ENCODE measurements around the gene PWP2.
A peak's percentile ranks its signal among the peaks of the same experiment; 100 is the strongest.
"Not testable (repeated sequence)": the region's sequence is repeated elsewhere in the genome, so short reads cannot be mapped to it uniquely, and the experiment has no call there.

Gene PWP2

GRCh38 chr21:44107026-44107501 is at the start of gene PWP2:
PWP2 (plus strand) TSS chr21:44107399; CDS start chr21:44107417, 18 bp downstream.
- H3K9me3 ChIP-seq (ENCODE audit: low read length); H3K9ac ChIP-seq (ENCODE audit: low read length); H3K27ac ChIP-seq (ENCODE audit: low read depth, low read length); H3K4me1 ChIP-seq (ENCODE audit: insufficient read depth, low read length); H3K36me3 ChIP-seq (ENCODE audit: insufficient read depth, low read length); H3K27me3 ChIP-seq (ENCODE audit: control insufficient read depth in 1 of 2, insufficient read depth in 2 of 2, low read length in 2 of 2); H3K4me3 ChIP-seq (ENCODE audit: low read depth in 1 of 2, low read length in 2 of 2): not testable (repeated sequence)

- Histone ChIP-seq H3K9ac (ENCODE audit: low read length) (no peak overlapping the region), H3K9me3 (ENCODE audit: low read length) (no peaks in the 10 kb centered on the region), H3K4me3 (ENCODE audit: low read depth in 1 of 2, low read length in 2 of 2) (no peak overlapping the region), H3K36me3 (ENCODE audit: insufficient read depth, low read length) (peaks cover 12% of the 10 kb centered on the region), H3K4me1 (ENCODE audit: insufficient read depth, low read length) (no peaks in the 10 kb centered on the region), H3K27me3 (ENCODE audit: control insufficient read depth in 1 of 2, insufficient read depth in 2 of 2, low read length in 2 of 2) (no peaks in the 10 kb centered on the region), H3K27ac (ENCODE audit: low read depth, low read length) (no peak overlapping the region)
Observed at GRCh38 chr21:44057960-44058651, 49.1 kb upstream of the PWP2 start.

GRCh38 chr21:44058652-44058964 is 48.6 kb upstream of the PWP2 start:
- Histone ChIP-seq H3K4me3 (ENCODE audit: low read depth in 1 of 2, low read length in 2 of 2) (no peak overlapping the region), H3K9ac (ENCODE audit: low read length) (no peak overlapping the region), H3K36me3 (ENCODE audit: insufficient read depth, low read length) (peaks cover 16% of the 10 kb centered on the region), H3K27me3 (ENCODE audit: control insufficient read depth in 1 of 2, insufficient read depth in 2 of 2, low read length in 2 of 2) (no peaks in the 10 kb centered on the region), H3K4me1 (ENCODE audit: insufficient read depth, low read length) (no peaks in the 10 kb centered on the region), H3K9me3 (ENCODE audit: low read length) (no peaks in the 10 kb centered on the region), H3K27ac (ENCODE audit: low read depth, low read length) (no peak overlapping the region)

- peaks cover 19% of the 10 kb centered on the region for H3K36me3 ChIP-seq (ENCODE audit: insufficient read depth, low read length)
- H3K9me3 ChIP-seq (ENCODE audit: low read length): no peaks in the 10 kb centered on the region
- no peak overlapping the region for H3K9ac ChIP-seq (ENCODE audit: low read length)
- no peaks in the 10 kb centered on the region for H3K4me1 ChIP-seq (ENCODE audit: insufficient read depth, low read length)
- no peak overlapping the region for H3K4me3 ChIP-seq (ENCODE audit: low read depth in 1 of 2, low read length in 2 of 2)
- no peaks in the 10 kb centered on the region for H3K27me3 ChIP-seq (ENCODE audit: control insufficient read depth in 1 of 2, insufficient read depth in 2 of 2, low read length in 2 of 2)
- no peak overlapping the region for H3K27ac ChIP-seq (ENCODE audit: low read depth, low read length)
Observed at GRCh38 chr21:44058981-44059380, 48.2 kb upstream of the PWP2 start.

DNA sequence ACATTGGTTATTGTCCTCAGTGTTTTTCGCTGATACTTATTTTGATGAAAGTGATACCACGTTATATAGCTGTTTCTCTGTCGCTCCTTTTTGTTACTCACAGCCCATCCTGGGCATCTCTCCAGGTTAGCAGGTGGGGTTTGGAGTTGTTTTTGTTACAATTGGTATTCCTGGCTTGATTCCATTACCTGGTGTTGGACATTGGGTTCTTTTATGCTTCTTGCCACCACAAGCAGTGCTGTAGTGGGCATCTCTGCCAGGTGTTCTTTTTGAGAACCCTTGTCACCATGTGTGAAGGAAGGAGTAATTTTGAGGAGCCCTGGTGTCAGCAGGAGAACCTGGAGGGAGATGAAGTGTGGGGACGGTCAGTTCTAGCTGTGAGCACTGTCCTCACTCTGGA is 47.5 kb upstream of the PWP2 start:
- H3K36me3 ChIP-seq (ENCODE audit: insufficient read depth, low read length): peaks cover 24% of the 10 kb centered on the region
- H3K27me3 ChIP-seq (ENCODE audit: control insufficient read depth in 1 of 2, insufficient read depth in 2 of 2, low read length in 2 of 2): no peaks in the 10 kb centered on the region
- H3K4me3 ChIP-seq (ENCODE audit: low read depth in 1 of 2, low read length in 2 of 2): no peak overlapping the region
- no peak overlapping the region for H3K27ac ChIP-seq (ENCODE audit: low read depth, low read length)
- H3K9ac ChIP-seq (ENCODE audit: low read length): peak overlapping the region; percentile 7
- no peaks in the 10 kb centered on the region for H3K9me3 ChIP-seq (ENCODE audit: low read length)
- no peaks in the 10 kb centered on the region for H3K4me1 ChIP-seq (ENCODE audit: insufficient read depth, low read length)

DNA sequence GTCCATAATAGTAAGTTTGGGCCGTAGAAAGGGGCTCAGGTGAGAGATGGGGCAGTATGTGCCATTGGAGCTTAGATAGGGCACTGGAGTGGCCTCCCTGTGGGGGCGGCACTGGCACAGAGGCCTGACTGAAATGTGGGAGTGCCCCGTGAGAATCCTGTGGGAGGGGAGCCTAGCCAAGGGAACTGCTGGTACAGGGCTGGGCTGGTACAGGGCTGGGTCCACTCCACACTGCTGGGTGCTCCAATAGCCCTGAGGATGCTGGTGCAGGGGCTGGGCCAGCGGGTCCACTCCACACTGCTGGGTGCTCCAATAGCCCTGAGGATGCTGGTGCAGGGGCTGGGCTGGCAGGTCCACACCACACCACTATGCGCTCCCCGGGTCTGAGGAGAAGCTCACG is 44.8 kb upstream of the PWP2 start:
- Histone ChIP-seq H3K27me3 (ENCODE audit: control insufficient read depth in 1 of 2, insufficient read depth in 2 of 2, low read length in 2 of 2) (no peaks in the 10 kb centered on the region), H3K36me3 (ENCODE audit: insufficient read depth, low read length) (peaks cover 15% of the 10 kb centered on the region), H3K4me1 (ENCODE audit: insufficient read depth, low read length) (no peaks in the 10 kb centered on the region)

DNA sequence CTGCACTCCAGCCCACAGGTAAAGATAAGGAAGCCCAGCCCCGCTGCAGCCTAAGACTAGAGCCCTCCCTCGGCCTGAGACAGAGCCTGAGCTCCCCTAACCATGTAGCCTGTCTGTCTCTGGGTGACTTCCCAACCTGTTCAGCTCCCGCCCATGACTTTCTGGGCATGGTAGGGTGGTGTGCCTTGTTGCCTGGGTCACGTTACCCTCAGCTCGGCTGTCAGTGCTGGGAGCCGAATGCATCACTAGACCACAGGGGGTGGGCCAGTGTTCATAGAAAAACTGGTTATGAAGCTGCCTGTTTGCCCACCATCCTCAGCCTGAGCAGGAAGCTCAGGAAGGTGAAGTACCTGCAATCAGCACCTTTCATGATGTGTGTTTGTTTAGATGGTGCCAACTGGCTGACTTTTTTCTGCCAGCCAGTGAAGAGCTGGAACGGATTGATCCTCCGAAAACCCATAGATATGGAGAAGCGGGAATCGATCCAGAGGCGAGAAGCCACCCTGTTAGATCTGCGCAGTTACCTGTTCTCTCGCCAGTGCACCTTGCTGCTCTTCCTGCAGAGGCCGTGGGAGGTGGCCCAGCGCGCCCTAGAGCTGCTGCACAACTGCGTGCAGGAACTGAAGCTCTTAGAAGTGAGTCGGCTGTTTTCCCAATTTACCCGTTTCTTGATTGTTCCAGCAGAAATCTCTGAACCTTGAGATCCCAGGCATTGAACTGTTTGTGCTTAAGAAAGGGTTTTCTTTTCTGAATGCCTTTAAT is 43.9 kb upstream of the PWP2 start:
- Histone ChIP-seq H3K36me3 (ENCODE audit: insufficient read depth, low read length) (peaks cover 15% of the 10 kb centered on the region), H3K9ac (ENCODE audit: low read length) (no peak overlapping the region)

More for the DNA sequence above, 44.8 kb upstream of the PWP2 start:
- H3K9me3 ChIP-seq (ENCODE audit: low read length): no peaks in the 10 kb centered on the region
- no peak overlapping the region for H3K9ac ChIP-seq (ENCODE audit: low read length)
- H3K27ac ChIP-seq (ENCODE audit: low read depth, low read length): no peak overlapping the region
- H3K4me3 ChIP-seq (ENCODE audit: low read depth in 1 of 2, low read length in 2 of 2): no peak overlapping the region

DNA sequence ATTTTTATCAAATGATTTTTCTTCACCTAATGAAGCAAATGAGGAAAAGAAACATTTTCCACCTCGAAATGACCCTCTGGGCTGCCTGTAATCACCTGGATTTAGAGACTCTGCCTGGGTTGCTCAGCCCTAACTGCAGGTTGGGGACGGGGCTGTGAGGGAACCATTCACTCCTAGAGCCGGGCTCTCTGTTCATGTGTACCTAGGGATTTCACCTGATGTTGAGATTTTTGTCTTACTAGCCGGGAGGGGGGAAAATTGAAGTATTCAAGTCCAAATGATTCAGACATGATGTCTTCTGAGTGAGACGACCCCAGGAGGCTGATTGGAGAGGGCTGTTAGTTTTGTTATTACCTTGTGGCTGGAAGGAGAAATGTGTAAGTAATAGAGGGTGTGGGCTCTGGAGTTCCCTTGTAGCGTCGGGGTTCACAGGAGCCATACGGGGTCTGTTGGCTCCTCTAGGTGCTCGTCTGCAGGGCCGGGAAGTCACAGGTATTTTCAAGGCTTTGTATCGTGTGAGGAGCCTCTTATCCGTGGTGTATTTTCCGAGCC is 42.3 kb upstream of the PWP2 start:
- Histone ChIP-seq H3K36me3 (ENCODE audit: insufficient read depth, low read length) (peaks cover 15% of the 10 kb centered on the region), H3K27ac (ENCODE audit: low read depth, low read length) (no peak overlapping the region)

More for the DNA sequence above, 43.9 kb upstream of the PWP2 start:
- no peaks in the 10 kb centered on the region for H3K9me3 ChIP-seq (ENCODE audit: low read length)
- H3K4me3 ChIP-seq (ENCODE audit: low read depth in 1 of 2, low read length in 2 of 2): no peak overlapping the region
- H3K27me3 ChIP-seq (ENCODE audit: control insufficient read depth in 1 of 2, insufficient read depth in 2 of 2, low read length in 2 of 2): no peaks in the 10 kb centered on the region
- H3K4me1 ChIP-seq (ENCODE audit: insufficient read depth, low read length): no peaks in the 10 kb centered on the region
- H3K27ac ChIP-seq (ENCODE audit: low read depth, low read length): no peak overlapping the region

DNA sequence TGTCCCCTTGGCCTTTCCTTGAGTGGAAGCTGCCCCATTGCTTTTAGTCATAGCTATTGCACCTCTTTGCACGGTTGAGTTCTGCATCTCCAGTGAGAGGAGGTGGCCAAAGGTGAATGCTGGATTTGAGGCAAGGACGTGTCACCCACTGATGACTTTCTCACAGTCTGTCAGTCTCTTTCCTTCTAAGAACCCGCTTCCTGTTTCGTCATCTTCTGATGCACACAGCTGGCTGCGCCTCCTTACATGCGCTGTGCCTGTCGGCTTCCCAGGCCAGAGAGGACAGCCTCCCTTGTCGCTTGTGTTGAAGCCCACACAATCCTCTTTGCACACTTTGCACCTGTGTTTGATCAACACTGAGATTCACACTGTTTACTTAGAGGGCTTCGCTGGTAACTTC is 41.8 kb upstream of the PWP2 start:
- peaks cover 2% of the 10 kb centered on the region for H3K4me1 ChIP-seq (ENCODE audit: insufficient read depth, low read length)
- no peaks in the 10 kb centered on the region for H3K27me3 ChIP-seq (ENCODE audit: control insufficient read depth in 1 of 2, insufficient read depth in 2 of 2, low read length in 2 of 2)
- H3K36me3 ChIP-seq (ENCODE audit: insufficient read depth, low read length): peaks cover 15% of the 10 kb centered on the region
- no peak overlapping the region for H3K4me3 ChIP-seq (ENCODE audit: low read depth in 1 of 2, low read length in 2 of 2)
- H3K27ac ChIP-seq (ENCODE audit: low read depth, low read length): no peak overlapping the region
- no peak overlapping the region for H3K9ac ChIP-seq (ENCODE audit: low read length)
- no peaks in the 10 kb centered on the region for H3K9me3 ChIP-seq (ENCODE audit: low read length)

More for the DNA sequence above, 42.3 kb upstream of the PWP2 start:
- H3K4me1 ChIP-seq (ENCODE audit: insufficient read depth, low read length): no peaks in the 10 kb centered on the region
- H3K9ac ChIP-seq (ENCODE audit: low read length): no peak overlapping the region
- no peaks in the 10 kb centered on the region for H3K9me3 ChIP-seq (ENCODE audit: low read length)
- no peak overlapping the region for H3K4me3 ChIP-seq (ENCODE audit: low read depth in 1 of 2, low read length in 2 of 2)
- H3K27me3 ChIP-seq (ENCODE audit: control insufficient read depth in 1 of 2, insufficient read depth in 2 of 2, low read length in 2 of 2): no peaks in the 10 kb centered on the region

DNA sequence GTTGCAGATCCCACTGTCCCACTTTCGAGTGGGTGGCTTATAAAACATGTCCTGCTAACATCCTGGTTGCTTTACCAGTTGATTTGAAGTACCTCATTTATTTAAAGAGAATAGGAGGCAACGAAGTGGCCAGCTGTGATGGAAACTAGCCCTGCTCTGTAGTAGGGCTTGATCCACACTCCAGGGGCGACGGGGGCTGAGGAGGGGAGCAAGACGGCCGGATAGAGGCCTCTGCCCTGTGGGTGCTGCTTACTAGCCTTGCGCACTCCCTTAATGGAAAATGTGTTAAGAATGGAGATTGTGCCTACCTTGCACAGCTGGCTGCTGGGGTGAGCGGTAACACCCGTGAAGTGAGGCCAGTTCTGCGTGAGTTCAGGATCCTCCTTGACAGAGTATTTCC is 41.1 kb upstream of the PWP2 start:
- Histone ChIP-seq H3K27me3 (ENCODE audit: control insufficient read depth in 1 of 2, insufficient read depth in 2 of 2, low read length in 2 of 2) (no peaks in the 10 kb centered on the region), H3K36me3 (ENCODE audit: insufficient read depth, low read length) (peaks cover 15% of the 10 kb centered on the region), H3K4me1 (ENCODE audit: insufficient read depth, low read length) (peaks cover 8% of the 10 kb centered on the region), H3K27ac (ENCODE audit: low read depth, low read length) (no peak overlapping the region), H3K9ac (ENCODE audit: low read length) (no peak overlapping the region), H3K9me3 (ENCODE audit: low read length) (no peaks in the 10 kb centered on the region), H3K4me3 (ENCODE audit: low read depth in 1 of 2, low read length in 2 of 2) (no peak overlapping the region)

GRCh38 chr21:44067011-44067839 is 40.0 kb upstream of the PWP2 start:
- H3K9ac ChIP-seq (ENCODE audit: low read length): no peak overlapping the region

More at GRCh38 chr21:44067011-44067839, 40.0 kb upstream of the PWP2 start:
- no peak overlapping the region for H3K27ac ChIP-seq (ENCODE audit: low read depth, low read length)
- H3K9me3 ChIP-seq (ENCODE audit: low read length): no peaks in the 10 kb centered on the region
- H3K36me3 ChIP-seq (ENCODE audit: insufficient read depth, low read length): peaks cover 15% of the 10 kb centered on the region
- no peaks in the 10 kb centered on the region for H3K27me3 ChIP-seq (ENCODE audit: control insufficient read depth in 1 of 2, insufficient read depth in 2 of 2, low read length in 2 of 2)
- no peak overlapping the region for H3K4me3 ChIP-seq (ENCODE audit: low read depth in 1 of 2, low read length in 2 of 2)
- H3K4me1 ChIP-seq (ENCODE audit: insufficient read depth, low read length): peaks cover 15% of the 10 kb centered on the region

Measured in muscle layer of colon (tissue), 2 donors.